Measurements from ENCODE around the gene LIPC. TPM values are rescaled to one million over a fixed set of nuclear protein-coding genes. Genes with fewer than 3 reads are reported as not detected.

The LIPC gene
- total and polyA plus RNA-seq, 8 donors, result 0.69 to 5.5 (median 1.5) TPM

- no peak overlapping the region for H3K27ac ChIP-seq
- no peaks in the 10 kb centered on the region for H3K36me3 ChIP-seq
- ATAC-seq (no peak), DNase-seq (no peak), FAIRE-seq (no peak)
- no peak for TF ChIP-seq CTCF (IDR thresholded peaks at IDR 0.05)
- no peaks in the 10 kb centered on the region for H3K9me3 ChIP-seq
- no peak overlapping the region for H3K4me3 ChIP-seq
- WGBS, 2 donors, result 90% methylated on average over 6 of the region's 6 CpGs
- no peaks in the 10 kb centered on the region for H3K27me3 ChIP-seq
- H3K4me1 ChIP-seq, result no peaks in the 10 kb centered on the region
- intact Hi-C loops (cut with DNase I), result no loop called here
Measured at GRCh38 chr15:58504674-58505234, 73.0 kb downstream of the LIPC start.

GRCh38 chr15:58505581-58505980 lies 73.8 kb downstream of the LIPC start:
- 87 to 90% methylated on average over 7 of the region's 7 CpGs for WGBS, 2 donors
- H3K4me3 ChIP-seq, result no peak overlapping the region
- DNase-seq, result no peak
- no peaks in the 10 kb centered on the region for H3K27me3 ChIP-seq
- intact Hi-C loops (cut with DNase I), result no loop called here
- ATAC-seq, result no peak
- no peak for TF ChIP-seq CTCF (IDR thresholded peaks at IDR 0.05)
- H3K36me3 ChIP-seq, result no peaks in the 10 kb centered on the region
- no peaks in the 10 kb centered on the region for H3K9me3 ChIP-seq
- no peak overlapping the region for H3K27ac ChIP-seq
- no peaks in the 10 kb centered on the region for H3K4me1 ChIP-seq
- no peak for FAIRE-seq

- Histone ChIP-seq H3K27ac (no peak overlapping the region), H3K4me3 (no peak overlapping the region), H3K4me1 (no peaks in the 10 kb centered on the region), H3K9me3 (no peaks in the 10 kb centered on the region), H3K36me3 (no peaks in the 10 kb centered on the region), H3K27me3 (no peaks in the 10 kb centered on the region)
- FAIRE-seq, result no peak
- no peak for DNase-seq
- intact Hi-C loops (cut with DNase I), result no loop called here
- ATAC-seq, result peak in 1 of 4 donors; percentile 22
- TF ChIP-seq CTCF (IDR thresholded peaks at IDR 0.05), result no peak
- 73 to 78% methylated on average over 4 of the region's 4 CpGs for WGBS, 2 donors
Measured at GRCh38 chr15:58506064-58506490, 74.3 kb downstream of the LIPC start.

- 75 to 80% methylated on average over 9 of the region's 9 CpGs for WGBS, 2 donors
- Histone ChIP-seq H3K4me1 (no peaks in the 10 kb centered on the region), H3K36me3 (no peaks in the 10 kb centered on the region), H3K27me3 (no peaks in the 10 kb centered on the region), H3K4me3 (no peak overlapping the region), H3K9me3 (no peaks in the 10 kb centered on the region), H3K27ac (no peak overlapping the region)
- intact Hi-C loops (cut with DNase I), result no loop called here
- DNase-seq (no peak), ATAC-seq (no peak), FAIRE-seq (no peak)
- TF ChIP-seq CTCF (IDR thresholded peaks at IDR 0.05), result no peak
Measured at GRCh38 chr15:58506783-58507668, 75.2 kb downstream of the LIPC start.

- no peak for DNase-seq
- H3K27me3 ChIP-seq, result no peaks in the 10 kb centered on the region
- FAIRE-seq, result no peak
- no peak overlapping the region for H3K27ac ChIP-seq
- H3K4me1 ChIP-seq, result no peaks in the 10 kb centered on the region
- WGBS, 2 donors, result 93 to 96% methylated on average over 1 of the region's 1 CpG
- intact Hi-C loops (cut with DNase I), result no loop called here
- TF ChIP-seq CTCF (IDR thresholded peaks at IDR 0.05), result no peak
- ATAC-seq, result no peak
- no peak overlapping the region for H3K4me3 ChIP-seq
- no peaks in the 10 kb centered on the region for H3K9me3 ChIP-seq
- no peaks in the 10 kb centered on the region for H3K36me3 ChIP-seq
Measured at GRCh38 chr15:58509556-58509955, 77.8 kb downstream of the LIPC start.

All from pancreas (tissue), 10 donors.